DOHH2 (cell line): ENCODE data around the gene ODAD2.

Experiments used
- H3F3A ChIP-seq: fragments of 200-600 bp; sonication (generic), shearing (Covaris generic); 2 replicates; pipeline ENCODE4 v1.6.0; 2016; ENCODE audit warnings: antibody characterized with exemption, mild to moderate bottlenecking; ENCODE audit not compliant: control insufficient read depth, insufficient read depth
- H3K27ac ChIP-seq: fragments of 200-600 bp; sonication (generic); 2 replicates; pipeline ENCODE4 v1.5.1; 2014; ENCODE audit warnings: low read depth, mild to moderate bottlenecking, low read length, moderate library complexity
- H3K27me3 ChIP-seq: fragments of 200-600 bp; sonication (generic); 2 replicates; pipeline ENCODE4 v1.6.1; 2014; ENCODE audit warnings: mild to moderate bottlenecking, low read length, mixed read lengths; ENCODE audit not compliant: control insufficient read depth
- H3K36me3 ChIP-seq: fragments of 200-600 bp; sonication (generic); 2 replicates; pipeline ENCODE4 v1.6.1; 2014; ENCODE audit warnings: mild to moderate bottlenecking, low read length, moderate library complexity, mixed read lengths; ENCODE audit not compliant: control insufficient read depth
- H3K4me1 ChIP-seq: fragments of 200-600 bp; sonication (generic); 2 replicates; pipeline ENCODE4 v1.6.1; 2014; ENCODE audit warnings: mild to moderate bottlenecking, low read length, mixed read lengths; ENCODE audit not compliant: control insufficient read depth
- H3K4me2 ChIP-seq: fragments of 200-600 bp; sonication (generic); 2 replicates; pipeline ENCODE4 v1.6.0; 2014; ENCODE audit warnings: mild to moderate bottlenecking, low read length, moderate library complexity
- H3K4me3 ChIP-seq: fragments of 200-600 bp; sonication (generic); 2 replicates; pipeline ENCODE4 v1.5.1; 2014; ENCODE audit warnings: mild to moderate bottlenecking, low read length, mixed read lengths
- H3K79me2 ChIP-seq: fragments of 200-600 bp; sonication (generic); 2 replicates; pipeline ENCODE4 v1.6.1; 2014; ENCODE audit warnings: mild to moderate bottlenecking, low read length, mixed read lengths; ENCODE audit not compliant: control insufficient read depth
- H3K9me2 ChIP-seq: fragments of 200-600 bp; sonication (generic); replicated peaks from 2 replicates; pipeline ENCODE4 v1.6.1; 2014; ENCODE audit warnings: mild to moderate bottlenecking, low read length, mixed read lengths; ENCODE audit not compliant: control insufficient read depth
- H3K9me3 ChIP-seq: fragments of 200-600 bp; sonication (generic); 2 replicates; pipeline ENCODE4 v1.6.1; 2014; ENCODE audit warnings: antibody characterized with exemption, low read length, mixed read lengths; ENCODE audit not compliant: control insufficient read depth, insufficient read depth
- H4K20me1 ChIP-seq: fragments of 200-600 bp; sonication (generic); 2 replicates; pipeline ENCODE4 v1.6.0; 2014; ENCODE audit warnings: low read depth, mild to moderate bottlenecking, antibody characterized with exemption, low read length, moderate library complexity; ENCODE audit not compliant: control insufficient read depth, insufficient read depth
- EZH2phosphoT487 ChIP-seq: fragments of 200-600 bp; sonication (generic); IDR thresholded peaks from 2 replicates; pipeline ENCODE4 v1.6.1; 2017; ENCODE audit warnings: borderline replicate concordance, mild to moderate bottlenecking, antibody characterized with exemption, low read length, moderate library complexity, mixed read lengths
- TF ChIP-seq, protein P1 (sequence below): fragments of 200-600 bp; sonication (generic); IDR thresholded peaks from one replicate; pipeline ENCODE4 v1.5.1; 2014; ENCODE audit warnings: antibody characterized with exemption, mild to moderate bottlenecking, low read depth, low read length; ENCODE audit not compliant: poor library complexity, severe bottlenecking

ODAD2 gene, protein sequence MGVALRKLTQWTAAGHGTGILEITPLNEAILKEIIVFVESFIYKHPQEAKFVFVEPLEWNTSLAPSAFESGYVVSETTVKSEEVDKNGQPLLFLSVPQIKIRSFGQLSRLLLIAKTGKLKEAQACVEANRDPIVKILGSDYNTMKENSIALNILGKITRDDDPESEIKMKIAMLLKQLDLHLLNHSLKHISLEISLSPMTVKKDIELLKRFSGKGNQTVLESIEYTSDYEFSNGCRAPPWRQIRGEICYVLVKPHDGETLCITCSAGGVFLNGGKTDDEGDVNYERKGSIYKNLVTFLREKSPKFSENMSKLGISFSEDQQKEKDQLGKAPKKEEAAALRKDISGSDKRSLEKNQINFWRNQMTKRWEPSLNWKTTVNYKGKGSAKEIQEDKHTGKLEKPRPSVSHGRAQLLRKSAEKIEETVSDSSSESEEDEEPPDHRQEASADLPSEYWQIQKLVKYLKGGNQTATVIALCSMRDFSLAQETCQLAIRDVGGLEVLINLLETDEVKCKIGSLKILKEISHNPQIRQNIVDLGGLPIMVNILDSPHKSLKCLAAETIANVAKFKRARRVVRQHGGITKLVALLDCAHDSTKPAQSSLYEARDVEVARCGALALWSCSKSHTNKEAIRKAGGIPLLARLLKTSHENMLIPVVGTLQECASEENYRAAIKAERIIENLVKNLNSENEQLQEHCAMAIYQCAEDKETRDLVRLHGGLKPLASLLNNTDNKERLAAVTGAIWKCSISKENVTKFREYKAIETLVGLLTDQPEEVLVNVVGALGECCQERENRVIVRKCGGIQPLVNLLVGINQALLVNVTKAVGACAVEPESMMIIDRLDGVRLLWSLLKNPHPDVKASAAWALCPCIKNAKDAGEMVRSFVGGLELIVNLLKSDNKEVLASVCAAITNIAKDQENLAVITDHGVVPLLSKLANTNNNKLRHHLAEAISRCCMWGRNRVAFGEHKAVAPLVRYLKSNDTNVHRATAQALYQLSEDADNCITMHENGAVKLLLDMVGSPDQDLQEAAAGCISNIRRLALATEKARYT

DNA sequence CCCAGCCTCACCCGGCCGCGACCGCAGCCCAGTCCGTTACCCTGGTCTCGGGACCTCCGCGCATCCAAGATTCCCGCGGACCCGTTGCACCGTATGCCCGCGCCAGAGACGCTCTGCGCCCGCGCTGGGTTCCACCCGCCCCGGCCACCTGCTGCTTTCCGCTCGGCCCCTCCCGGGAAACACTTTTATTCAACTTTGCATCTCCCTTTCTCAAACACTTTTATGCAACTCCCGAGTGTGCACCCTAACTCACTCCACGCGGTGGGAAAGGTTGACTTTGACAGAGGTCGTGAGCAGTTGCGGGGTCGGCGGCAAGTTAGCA lies at the start of gene ODAD2:
TSS of gene ODAD2 (minus strand) at position 126 of the 322 bp plus-strand sequence. CDS start 3,937 bp downstream, outside the sequence.
- H3K4me3 ChIP-seq = no peak within 1 kb of the TSS
- no peak within 1 kb of the TSS for H3K4me2 ChIP-seq
- no peaks in the 10 kb centered on the region for H3K79me2 ChIP-seq
- no peaks in the 10 kb centered on the region for H3F3A ChIP-seq
- no peaks in the 10 kb centered on the region for H3K9me2 ChIP-seq
- H3K27me3 ChIP-seq = no peaks in the 10 kb centered on the region
- no peaks in the 10 kb centered on the region; the same call in 1 of the 2 replicates for H3K9me3 ChIP-seq
- H3K27ac ChIP-seq = no peak within 1 kb of the TSS
- TF ChIP-seq, protein P1, sequence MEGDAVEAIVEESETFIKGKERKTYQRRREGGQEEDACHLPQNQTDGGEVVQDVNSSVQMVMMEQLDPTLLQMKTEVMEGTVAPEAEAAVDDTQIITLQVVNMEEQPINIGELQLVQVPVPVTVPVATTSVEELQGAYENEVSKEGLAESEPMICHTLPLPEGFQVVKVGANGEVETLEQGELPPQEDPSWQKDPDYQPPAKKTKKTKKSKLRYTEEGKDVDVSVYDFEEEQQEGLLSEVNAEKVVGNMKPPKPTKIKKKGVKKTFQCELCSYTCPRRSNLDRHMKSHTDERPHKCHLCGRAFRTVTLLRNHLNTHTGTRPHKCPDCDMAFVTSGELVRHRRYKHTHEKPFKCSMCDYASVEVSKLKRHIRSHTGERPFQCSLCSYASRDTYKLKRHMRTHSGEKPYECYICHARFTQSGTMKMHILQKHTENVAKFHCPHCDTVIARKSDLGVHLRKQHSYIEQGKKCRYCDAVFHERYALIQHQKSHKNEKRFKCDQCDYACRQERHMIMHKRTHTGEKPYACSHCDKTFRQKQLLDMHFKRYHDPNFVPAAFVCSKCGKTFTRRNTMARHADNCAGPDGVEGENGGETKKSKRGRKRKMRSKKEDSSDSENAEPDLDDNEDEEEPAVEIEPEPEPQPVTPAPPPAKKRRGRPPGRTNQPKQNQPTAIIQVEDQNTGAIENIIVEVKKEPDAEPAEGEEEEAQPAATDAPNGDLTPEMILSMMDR = no peak
- no peak for TF ChIP-seq EZH2phosphoT487
- no peaks in the 10 kb centered on the region for H3K36me3 ChIP-seq
- no peaks in the 10 kb centered on the region for H3K4me1 ChIP-seq
- H4K20me1 ChIP-seq = no peaks in the 10 kb centered on the region

DNA sequence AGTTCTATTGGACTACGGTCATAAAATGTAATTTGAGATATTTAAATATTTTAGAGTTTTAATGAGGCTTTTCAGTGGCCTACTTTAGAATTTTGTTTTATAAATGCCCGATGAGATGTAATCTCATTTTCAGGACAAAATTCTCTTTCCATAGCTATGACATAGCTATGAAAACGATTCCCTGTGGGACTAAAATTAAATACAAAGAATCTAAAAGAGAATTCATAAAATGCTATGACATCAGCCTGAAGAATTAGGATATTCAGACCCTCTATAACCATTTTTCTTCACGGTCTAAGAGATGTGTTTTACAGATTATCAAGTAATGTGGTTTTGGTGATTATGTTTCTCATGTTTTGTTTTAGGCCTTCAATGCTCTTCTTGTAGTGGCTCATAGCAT lies 48.2 kb upstream of the ODAD2 start:
- TF ChIP-seq EZH2phosphoT487 = no peak
- TF ChIP-seq, protein P1 = no peak
- Histone ChIP-seq H3K9me2 (no peaks in the 10 kb centered on the region), H3K79me2 (no peaks in the 10 kb centered on the region), H3K9me3 (no peaks in the 10 kb centered on the region), H4K20me1 (no peaks in the 10 kb centered on the region), H3K4me3 (no peak overlapping the region), H3K4me2 (no peak overlapping the region), H3K27me3 (no peaks in the 10 kb centered on the region), H3F3A (no peaks in the 10 kb centered on the region), H3K4me1 (no peaks in the 10 kb centered on the region), H3K36me3 (no peaks in the 10 kb centered on the region), H3K27ac (no peak overlapping the region)

DNA sequence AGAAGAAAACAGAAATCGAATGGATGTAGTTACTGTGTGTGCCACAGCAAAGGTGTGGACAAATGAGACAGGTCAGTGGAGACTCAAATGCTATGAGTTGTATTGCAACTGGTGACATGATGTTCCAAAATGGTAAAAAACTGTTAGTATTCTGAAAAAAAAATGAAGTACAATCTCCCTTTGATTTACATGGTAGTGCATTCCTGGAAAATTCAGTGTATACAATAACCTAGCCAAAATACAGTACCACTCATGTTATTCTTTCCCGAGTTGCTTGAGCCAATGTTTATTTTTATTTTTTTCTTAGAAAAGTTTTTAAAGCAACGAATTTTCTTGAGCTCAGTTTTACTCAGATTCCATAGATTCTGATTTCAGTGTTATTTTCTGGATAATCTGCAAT lies 47.7 kb upstream of the ODAD2 start:
- Histone ChIP-seq H3K27ac (no peak overlapping the region), H4K20me1 (no peaks in the 10 kb centered on the region), H3K4me2 (no peak overlapping the region), H3K9me3 (no peaks in the 10 kb centered on the region), H3K4me1 (no peaks in the 10 kb centered on the region), H3K9me2 (no peaks in the 10 kb centered on the region), H3K36me3 (no peaks in the 10 kb centered on the region), H3K4me3 (no peak overlapping the region), H3K79me2 (no peaks in the 10 kb centered on the region), H3K27me3 (no peaks in the 10 kb centered on the region), H3F3A (no peaks in the 10 kb centered on the region)
- no peak for TF ChIP-seq EZH2phosphoT487
- TF ChIP-seq, protein P1 = no peak
